Esophagus squamous epithelium (tissue), 5 donors: ENCODE measurements around the gene COG7. TPM values are rescaled to one million over a fixed set of nuclear protein-coding genes. Genes with fewer than 3 reads are reported as not detected.

Experiments
- DNase-seq: peaks from one replicate; lab custom pipeline; 2025; lab: John Stamatoyannopoulos, UW
- H3K27ac ChIP-seq, 4 donors: fragments of 200-600 bp; sonication (generic); one replicate each; pipeline ENCODE4 v1.5.1; 2016 to 2019; ENCODE audit warnings: mild to moderate bottlenecking in 1 of 4
- H3K27me3 ChIP-seq, 4 donors: fragments of 200-600 bp; sonication (generic); 1 replicate in 3 of 4; 2 replicates in 1 of 4; pipeline versions ENCODE4 v1.5.1 to v1.6.0; 2017 to 2021; ENCODE audit warnings: antibody characterized with exemption in 1 of 4
- H3K36me3 ChIP-seq, 3 donors: fragments of 200-600 bp; sonication (generic); one replicate each; pipeline ENCODE4 v1.5.1; 2016 to 2019
- H3K4me1 ChIP-seq, 3 donors: fragments of 200-600 bp; sonication (generic); one replicate each; pipeline ENCODE4 v1.5.1; 2017 to 2019
- H3K4me3 ChIP-seq, 4 donors: fragments of 200-600 bp; sonication (generic); 1 replicate in 3 of 4; 2 replicates in 1 of 4; pipeline ENCODE4 v1.5.1; 2016 to 2019; ENCODE audit warnings: mild to moderate bottlenecking in 2 of 4, moderate library complexity in 1 of 4
- H3K9me3 ChIP-seq, 3 donors: fragments of 200-600 bp; sonication (generic); one replicate each; pipeline ENCODE4 v1.5.1; 2016 to 2019
- POLR2A ChIP-seq, 4 donors: fragments of 450-650 bp; IDR thresholded peaks; one replicate each; pipeline ENCODE4 v1.6.1; 2017; ENCODE audit warnings: antibody characterized with exemption in 4 of 4, mild to moderate bottlenecking in 4 of 4, moderate library complexity in 3 of 4
- WGBS, 2 donors: methylation state at CpG; one replicate each; pipeline ENCODE4 v1.1.5; 2018; 5-methylcytosine and 5-hydroxymethylcytosine counted together
- intact Hi-C: fragments of 100-400 bp; cut with DNase I; formaldehyde crosslinking; loops from one replicate; pipeline ENCODE4 v1.15.0; 2022
- total RNA-seq, 4 donors: library from RNA; depleted of rRNA; stranded (reverse); fragments of >200 nt; gene quantifications; one replicate each; pipeline ENCODE4 v1.1.0, GENCODE V29; 2016
- TF ChIP-seq, protein P1 (sequence below), 6 experiments: fragments of 450-650 bp in 4 of 6; fragments of 200-600 bp in 2 of 6; sonication (generic) in 2 of 6; IDR thresholded peaks; one replicate each; pipeline ENCODE4 v1.5.1; 2016 to 2019; ENCODE audit warnings: antibody characterized with exemption in 6 of 6, mild to moderate bottlenecking in 4 of 6, moderate library complexity in 4 of 6
- donor health status: DM: yes; HTN: yes; CAD: no.

COG7 gene
- total RNA-seq, 4 donors from 2014 or later = 10.4 to 17.6 (median 15.3) TPM

DNA sequence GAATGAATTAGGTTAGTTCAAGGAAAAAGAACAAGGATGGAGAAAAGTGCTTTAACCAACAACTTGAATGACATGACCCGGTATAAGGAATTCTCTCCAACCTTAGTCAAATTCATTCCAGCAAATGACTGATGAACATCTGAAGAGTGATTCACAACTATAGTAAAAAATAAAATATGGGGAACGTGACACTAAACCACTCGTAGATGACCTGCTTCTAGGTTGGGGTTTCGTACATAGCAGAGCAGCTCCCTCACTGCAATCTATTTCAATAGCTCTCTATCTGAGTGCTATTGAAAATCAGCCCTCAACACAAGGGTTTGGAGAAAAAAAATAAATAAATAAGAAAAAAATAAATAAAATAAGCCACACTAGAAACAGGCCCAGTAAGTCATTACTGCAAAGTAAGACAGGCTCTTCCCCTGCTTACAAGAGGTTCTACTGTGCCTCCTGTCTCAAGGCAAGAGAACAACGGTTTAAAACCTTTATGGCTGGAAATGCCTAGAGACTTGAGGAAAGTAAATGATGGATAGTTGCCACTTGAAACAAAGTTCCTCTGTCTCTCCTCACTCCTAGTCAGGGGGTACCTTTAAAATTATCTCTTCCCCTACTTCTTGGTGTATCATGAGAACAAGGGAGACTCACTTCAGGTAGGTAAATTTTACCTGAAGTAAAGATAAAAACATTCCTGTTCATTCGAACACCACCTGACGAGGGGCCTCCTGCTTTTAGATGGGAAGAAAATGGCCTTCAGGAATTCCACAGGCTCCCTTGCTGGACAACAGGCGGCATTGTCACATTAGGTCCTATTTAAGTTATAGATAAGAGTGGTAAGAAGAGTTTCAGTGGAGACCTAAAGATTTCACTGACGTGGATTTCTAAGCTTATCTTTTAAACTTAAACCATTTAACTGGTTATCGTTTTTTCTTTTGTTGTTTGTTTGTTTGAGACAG, 20.5 kb downstream of the COG7 start:
- H3K36me3 ChIP-seq = peaks cover 0 to 86% (median 12%) of the 10 kb centered on the region in 3 donors
- peaks cover 6 to 28% (median 7%) of the 10 kb centered on the region in 3 donors for H3K4me1 ChIP-seq
- H3K4me3 ChIP-seq = no peak overlapping the region
- H3K9me3 ChIP-seq = no peaks in the 10 kb centered on the region
- no peaks in the 10 kb centered on the region for H3K27me3 ChIP-seq
- DNase-seq = no peak
- 78 to 86% methylated on average over 10 of the region's 10 CpGs for WGBS, 2 donors
- no peak for TF ChIP-seq POLR2A (IDR thresholded peaks at IDR 0.05)
- TF ChIP-seq, protein P1, sequence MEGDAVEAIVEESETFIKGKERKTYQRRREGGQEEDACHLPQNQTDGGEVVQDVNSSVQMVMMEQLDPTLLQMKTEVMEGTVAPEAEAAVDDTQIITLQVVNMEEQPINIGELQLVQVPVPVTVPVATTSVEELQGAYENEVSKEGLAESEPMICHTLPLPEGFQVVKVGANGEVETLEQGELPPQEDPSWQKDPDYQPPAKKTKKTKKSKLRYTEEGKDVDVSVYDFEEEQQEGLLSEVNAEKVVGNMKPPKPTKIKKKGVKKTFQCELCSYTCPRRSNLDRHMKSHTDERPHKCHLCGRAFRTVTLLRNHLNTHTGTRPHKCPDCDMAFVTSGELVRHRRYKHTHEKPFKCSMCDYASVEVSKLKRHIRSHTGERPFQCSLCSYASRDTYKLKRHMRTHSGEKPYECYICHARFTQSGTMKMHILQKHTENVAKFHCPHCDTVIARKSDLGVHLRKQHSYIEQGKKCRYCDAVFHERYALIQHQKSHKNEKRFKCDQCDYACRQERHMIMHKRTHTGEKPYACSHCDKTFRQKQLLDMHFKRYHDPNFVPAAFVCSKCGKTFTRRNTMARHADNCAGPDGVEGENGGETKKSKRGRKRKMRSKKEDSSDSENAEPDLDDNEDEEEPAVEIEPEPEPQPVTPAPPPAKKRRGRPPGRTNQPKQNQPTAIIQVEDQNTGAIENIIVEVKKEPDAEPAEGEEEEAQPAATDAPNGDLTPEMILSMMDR (IDR thresholded peaks at IDR 0.05) = peak in 2 of 6 experiments; percentile 26
- H3K27ac ChIP-seq = peak overlapping the region; percentile 40 to 82 (median 68)
- intact Hi-C loops = loop anchor here (5.0 kb wide), 1 partner anchor 250 kb away; the partner anchor contains the start of gene SCNN1G

DNA sequence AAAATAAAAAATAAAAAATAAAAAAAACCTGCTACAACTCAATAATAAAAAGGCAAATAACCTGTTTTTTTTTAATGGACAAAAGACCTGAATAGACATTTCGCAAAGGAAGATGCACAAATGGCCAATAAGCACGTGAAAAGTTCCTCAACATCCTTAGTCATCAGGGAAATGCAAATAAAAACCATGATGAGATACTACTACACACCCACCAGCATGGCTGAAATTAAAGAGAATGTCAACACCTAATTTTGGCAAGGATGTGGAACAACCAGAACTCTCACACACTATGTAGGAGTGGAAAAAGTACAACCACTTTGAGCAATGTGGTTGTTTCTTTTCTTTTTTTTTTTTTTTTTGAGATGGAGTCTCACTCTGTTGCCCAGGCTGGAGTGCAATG, 24.6 kb downstream of the COG7 start:
- H3K27ac ChIP-seq = no peak overlapping the region
- H3K9me3 ChIP-seq = no peaks in the 10 kb centered on the region
- intact Hi-C loops = no loop called here
- TF ChIP-seq POLR2A (IDR thresholded peaks at IDR 0.05) = no peak
- TF ChIP-seq, protein P1 (IDR thresholded peaks at IDR 0.05) = no peak
- no peaks in the 10 kb centered on the region for H3K27me3 ChIP-seq
- WGBS, 2 donors = 46 to 61% methylated on average over 2 of the region's 2 CpGs
- no peak for DNase-seq
- H3K36me3 ChIP-seq = peaks cover 0 to 61% (median 11%) of the 10 kb centered on the region in 3 donors
- H3K4me1 ChIP-seq = peaks cover 15 to 28% (median 19%) of the 10 kb centered on the region in 3 donors
- H3K4me3 ChIP-seq = no peak overlapping the region

DNA sequence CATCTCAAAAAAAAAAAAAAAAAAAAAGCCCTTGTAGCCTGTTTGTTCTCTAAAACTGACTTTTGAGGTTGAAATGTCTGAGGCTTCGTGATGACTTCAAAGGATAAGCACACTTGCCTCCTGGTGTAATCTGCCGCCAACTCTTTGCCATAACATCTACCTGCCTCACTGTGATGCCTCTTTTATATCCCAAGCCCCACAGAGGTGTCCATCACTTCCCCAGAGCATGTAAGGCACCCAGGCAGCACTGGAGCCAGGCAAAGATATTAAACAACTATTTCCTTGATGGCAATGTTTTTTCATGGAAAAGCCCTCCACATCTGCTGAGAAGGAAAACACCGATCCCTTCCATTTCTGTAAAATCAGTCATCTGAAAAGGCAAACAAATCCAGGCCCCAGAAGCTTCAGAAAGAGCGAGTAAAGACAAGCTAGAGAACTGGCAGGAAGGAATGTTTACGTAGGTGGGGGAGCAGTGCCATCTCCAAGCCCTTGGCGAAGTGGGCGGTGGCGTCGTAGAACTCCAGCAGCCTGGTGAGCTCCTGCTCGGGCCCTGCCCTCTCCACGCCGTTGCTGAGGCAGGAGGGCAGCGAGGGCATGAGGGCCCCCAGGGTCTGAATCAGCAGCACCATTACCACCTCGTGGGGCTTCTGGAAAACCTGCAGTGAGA, 28.6 kb downstream of the COG7 start:
- no peak for DNase-seq
- intact Hi-C loops = no loop called here
- Histone ChIP-seq H3K4me3 (no peak overlapping the region), H3K4me1 (peaks cover 19 to 34% (median 23%) of the 10 kb centered on the region in 3 donors), H3K9me3 (no peaks in the 10 kb centered on the region), H3K27ac (peak overlapping the region; percentile 90 to 99 (median 98)), H3K27me3 (no peaks in the 10 kb centered on the region), H3K36me3 (peaks cover 0 to 25% (median 0%) of the 10 kb centered on the region in 3 donors)
- WGBS, 2 donors = 43 to 51% methylated on average over 10 to 14 of the region's 14 CpGs
- no peak for TF ChIP-seq POLR2A (IDR thresholded peaks at IDR 0.05)
- TF ChIP-seq, protein P1 (IDR thresholded peaks at IDR 0.05) = no peak

DNA sequence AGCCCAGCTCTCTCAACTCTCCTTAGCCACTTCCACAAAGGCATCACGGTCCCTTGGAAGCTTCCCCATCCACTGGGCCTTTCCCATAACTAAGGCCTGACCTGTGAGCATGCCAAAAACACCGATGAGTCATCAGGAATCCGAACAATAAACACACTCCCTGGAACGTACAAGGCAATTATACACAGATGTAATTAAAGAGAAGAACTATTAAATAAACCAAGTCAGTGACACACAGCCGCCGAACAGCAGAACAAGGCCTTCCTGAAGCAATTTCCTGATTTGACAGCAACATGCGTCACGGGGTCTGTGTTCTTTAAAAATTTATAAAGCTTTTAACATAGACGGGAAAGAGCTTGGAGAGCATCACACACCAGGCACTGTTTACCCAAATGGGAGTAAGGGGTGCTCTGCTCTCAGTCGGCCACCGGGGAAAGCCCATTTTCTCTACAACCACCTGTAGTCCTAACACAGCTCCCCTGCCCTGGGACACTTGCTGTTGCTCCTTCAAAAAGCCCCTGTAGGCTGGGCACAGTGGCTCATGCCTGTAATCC, 29.4 kb downstream of the COG7 start:
- Histone ChIP-seq H3K27ac (peak overlapping the region; percentile 90 to 99 (median 98)), H3K4me3 (peak overlapping the region in 2 of 4 donors; percentile 3 to 25), H3K27me3 (no peaks in the 10 kb centered on the region), H3K9me3 (no peaks in the 10 kb centered on the region), H3K36me3 (peaks cover 0 to 26% (median 0%) of the 10 kb centered on the region in 3 donors), H3K4me1 (peaks cover 19 to 34% (median 23%) of the 10 kb centered on the region in 3 donors)
- intact Hi-C loops = no loop called here
- no peak for DNase-seq
- peak in 1 of 4 donors; percentile 23 for TF ChIP-seq POLR2A (IDR thresholded peaks at IDR 0.05)
- TF ChIP-seq, protein P1 (IDR thresholded peaks at IDR 0.05) = peak in 2 of 6 experiments; percentile 3 to 7
- WGBS, 2 donors = 13 to 25% methylated on average over 10 to 11 of the region's 11 CpGs
